ENCODE data around the gene SLC36A3. TPM values are rescaled to one million over a fixed set of nuclear protein-coding genes. Genes with fewer than 3 reads are reported as not detected.

SLC36A3 gene
- total and polyA plus RNA-seq, 2 of the 4 experiments (the other 2 are of a cell fraction) = not detected

DNA sequence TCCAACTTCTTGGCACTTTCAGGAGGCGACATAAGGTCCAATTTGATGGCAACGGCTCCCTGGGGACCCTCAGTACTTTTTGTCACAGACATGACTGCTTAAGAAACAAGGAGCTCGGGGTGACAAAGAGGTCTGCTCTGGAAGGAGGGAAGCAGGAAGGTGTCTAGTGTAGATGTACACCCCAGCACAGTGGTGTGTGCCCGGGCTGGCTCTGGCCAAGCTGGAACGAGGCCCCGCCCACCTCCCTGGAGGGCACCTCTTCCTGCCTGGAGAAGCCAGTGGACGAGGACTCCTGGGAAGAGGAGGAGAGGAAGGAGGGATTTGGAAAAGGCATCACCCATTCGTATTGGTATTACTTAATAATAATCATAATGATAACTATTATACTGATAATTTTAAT is 43.8 kb upstream of the SLC36A3 start, which contains the start of gene SLC36A2:
Gene SLC36A2, minus strand, starts transcription at position 191 of the 400 bp plus-strand sequence. Its CDS starts 99 bp downstream, at position 92.
- H3K4ac ChIP-seq (ENCODE audit: low read depth, low read length) = no peak within 1 kb of the TSS
- H3K27me3 ChIP-seq (ENCODE audit: control insufficient read depth, insufficient read depth, low read length) = peaks cover 5% of the 10 kb centered on the region
- dilution Hi-C loops (cut with HindIII; ENCODE audit: low sequenced_read_pairs, unreplicated experiment) (no loop called here), in situ Hi-C loops (cut with MboI; ENCODE audit: low sequenced_read_pairs) (no loop called here), intact Hi-C loops (cut with micrococcal nuclease) (no loop called here)
- no peak within 1 kb of the TSS for H3K14ac ChIP-seq (replicated peaks; ENCODE audit: low read depth, low read length)
- TF ChIP-seq BHLHE40 (IDR thresholded peaks at IDR 0.05; ENCODE audit: low read depth, low read length) (no peak), FOS (IDR thresholded peaks at IDR 0.05; ENCODE audit: low read depth, low read length) (no peak), MAZ (IDR thresholded peaks at IDR 0.05; ENCODE audit: borderline replicate concordance, low read depth, low read length) (no peak)
- H3K27ac ChIP-seq (ENCODE audit: insufficient read depth, low read length) = no peak within 1 kb of the TSS
- no peaks in the 10 kb centered on the region for H3K4me1 ChIP-seq (ENCODE audit: control insufficient read depth, insufficient read depth, low read length)
- no peak within 1 kb of the TSS for H2BK15ac ChIP-seq (ENCODE audit: low read depth, low read length)
- no peak within 1 kb of the TSS for H3K9ac ChIP-seq (ENCODE audit: low read depth, low read length)
- H3K79me1 ChIP-seq (ENCODE audit: low read depth in 1 of 2, low read length in 2 of 2) = no peaks in the 10 kb centered on the region
- no CpG with 5 or more reads among the region's 8 CpGs for whole genome bisulfite sequencing, 2 experiments (ENCODE audit: extremely low coverage in 2 of 2, insufficient read length in 1 of 2)
- no peak within 1 kb of the TSS for H2AK9ac ChIP-seq (replicated peaks; ENCODE audit: low read depth, low read length, poor library complexity)
- no TSS peak for BruUV-seq (replicated peaks)
- DNase-seq (no peak), ATAC-seq (ENCODE audit: low read depth) (no peak)
- H4K5ac ChIP-seq (ENCODE audit: low read depth, low read length) = no peak within 1 kb of the TSS
- no peaks in the 10 kb centered on the region for H4K20me1 ChIP-seq (ENCODE audit: insufficient read depth, low read length)
- H3K23ac ChIP-seq (ENCODE audit: low read depth, low read length) = no peak within 1 kb of the TSS
- no peak within 1 kb of the TSS for H2AFZ ChIP-seq (replicated peaks; ENCODE audit: low read length, poor library complexity)
- no peak within 1 kb of the TSS for H2BK120ac ChIP-seq (ENCODE audit: low read depth, low read length)
- H3K9me1 ChIP-seq (ENCODE audit: insufficient read depth, low read length) = no peaks in the 10 kb centered on the region
- H3K9me3 ChIP-seq (ENCODE audit: control insufficient read depth, insufficient read depth, low read length) = no peaks in the 10 kb centered on the region
- no peak within 1 kb of the TSS for H3K4me2 ChIP-seq (ENCODE audit: low read depth, low read length)
- H2AK5ac ChIP-seq (ENCODE audit: low read depth, low read length) = no peak within 1 kb of the TSS
- ChIA-PET CTCF (no interaction called here), POLR2A (ENCODE audit: unreplicated experiment) (no interaction called here)
- H2BK20ac ChIP-seq (ENCODE audit: low read depth, low read length) = no peak within 1 kb of the TSS
- H4K8ac ChIP-seq (ENCODE audit: low read depth in 2 of 2, low read length in 2 of 2) = no peak within 1 kb of the TSS
- no peaks in the 10 kb centered on the region for H3K36me3 ChIP-seq (ENCODE audit: control insufficient read depth, insufficient read depth, low read length)
- H2BK5ac ChIP-seq (ENCODE audit: low read depth, low read length, poor library complexity, severe bottlenecking) = no peak within 1 kb of the TSS
- H3K56ac ChIP-seq (ENCODE audit: extremely low read depth, insufficient read depth, low read length) = no peak within 1 kb of the TSS
- no peak within 1 kb of the TSS for H3K18ac ChIP-seq (ENCODE audit: low read depth, low read length)
- no peak within 1 kb of the TSS for H4K91ac ChIP-seq (ENCODE audit: insufficient read depth, low read depth, low read length)
- H3K4me3 ChIP-seq (ENCODE audit: insufficient read depth, low read depth, low read length) = no peak within 1 kb of the TSS

All from IMR-90 (cell line).